Bladder microvascular endothelial cell (primary cell): Measurements from ENCODE around the gene USP9Y. TPM values are rescaled to one million over a fixed set of nuclear protein-coding genes. Genes with fewer than 3 reads are reported as not detected.

Source experiments
- total RNA-seq: library from RNA; depleted of rRNA; stranded (reverse); fragments of >200 nt; gene quantifications from 2 replicates; pipeline ENCODE4 v1.2.3, GENCODE V29; 2014

The USP9Y gene, protein sequence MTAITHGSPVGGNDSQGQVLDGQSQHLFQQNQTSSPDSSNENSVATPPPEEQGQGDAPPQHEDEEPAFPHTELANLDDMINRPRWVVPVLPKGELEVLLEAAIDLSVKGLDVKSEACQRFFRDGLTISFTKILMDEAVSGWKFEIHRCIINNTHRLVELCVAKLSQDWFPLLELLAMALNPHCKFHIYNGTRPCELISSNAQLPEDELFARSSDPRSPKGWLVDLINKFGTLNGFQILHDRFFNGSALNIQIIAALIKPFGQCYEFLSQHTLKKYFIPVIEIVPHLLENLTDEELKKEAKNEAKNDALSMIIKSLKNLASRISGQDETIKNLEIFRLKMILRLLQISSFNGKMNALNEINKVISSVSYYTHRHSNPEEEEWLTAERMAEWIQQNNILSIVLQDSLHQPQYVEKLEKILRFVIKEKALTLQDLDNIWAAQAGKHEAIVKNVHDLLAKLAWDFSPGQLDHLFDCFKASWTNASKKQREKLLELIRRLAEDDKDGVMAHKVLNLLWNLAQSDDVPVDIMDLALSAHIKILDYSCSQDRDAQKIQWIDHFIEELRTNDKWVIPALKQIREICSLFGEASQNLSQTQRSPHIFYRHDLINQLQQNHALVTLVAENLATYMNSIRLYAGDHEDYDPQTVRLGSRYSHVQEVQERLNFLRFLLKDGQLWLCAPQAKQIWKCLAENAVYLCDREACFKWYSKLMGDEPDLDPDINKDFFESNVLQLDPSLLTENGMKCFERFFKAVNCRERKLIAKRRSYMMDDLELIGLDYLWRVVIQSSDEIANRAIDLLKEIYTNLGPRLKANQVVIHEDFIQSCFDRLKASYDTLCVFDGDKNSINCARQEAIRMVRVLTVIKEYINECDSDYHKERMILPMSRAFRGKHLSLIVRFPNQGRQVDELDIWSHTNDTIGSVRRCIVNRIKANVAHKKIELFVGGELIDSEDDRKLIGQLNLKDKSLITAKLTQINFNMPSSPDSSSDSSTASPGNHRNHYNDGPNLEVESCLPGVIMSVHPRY (N-terminal part only)
- 6.8 and 24.0 TPM in 2 replicates for total RNA-seq

DNA sequence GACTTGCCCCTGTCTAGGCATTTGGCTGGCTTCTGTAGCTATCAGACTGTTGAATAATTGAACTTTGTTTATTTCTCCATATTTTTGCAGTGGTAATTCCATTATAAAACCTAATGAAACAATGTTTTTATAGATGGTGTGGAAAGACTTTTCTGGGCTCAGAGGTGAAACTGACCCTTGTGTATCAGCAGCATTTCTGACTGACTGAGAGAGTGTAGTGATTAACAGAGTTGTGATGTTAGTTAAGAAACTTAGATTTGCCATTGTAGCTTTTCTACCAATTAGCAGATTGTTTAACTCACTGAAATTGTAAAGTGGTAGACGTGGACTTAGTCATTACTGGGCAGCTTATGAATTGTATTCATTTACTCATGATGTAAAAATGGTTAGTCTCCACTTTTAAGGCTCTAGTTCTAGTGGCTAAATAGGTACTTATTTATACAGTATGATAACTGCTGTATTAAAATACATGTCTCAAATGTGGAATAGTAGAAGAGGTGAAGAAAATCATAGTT is at the start of gene USP9Y:
TSS of gene USP9Y (plus strand) at position 51 of the 515 bp plus-strand sequence. CDS start 8,217 bp downstream, outside the sequence.

DNA sequence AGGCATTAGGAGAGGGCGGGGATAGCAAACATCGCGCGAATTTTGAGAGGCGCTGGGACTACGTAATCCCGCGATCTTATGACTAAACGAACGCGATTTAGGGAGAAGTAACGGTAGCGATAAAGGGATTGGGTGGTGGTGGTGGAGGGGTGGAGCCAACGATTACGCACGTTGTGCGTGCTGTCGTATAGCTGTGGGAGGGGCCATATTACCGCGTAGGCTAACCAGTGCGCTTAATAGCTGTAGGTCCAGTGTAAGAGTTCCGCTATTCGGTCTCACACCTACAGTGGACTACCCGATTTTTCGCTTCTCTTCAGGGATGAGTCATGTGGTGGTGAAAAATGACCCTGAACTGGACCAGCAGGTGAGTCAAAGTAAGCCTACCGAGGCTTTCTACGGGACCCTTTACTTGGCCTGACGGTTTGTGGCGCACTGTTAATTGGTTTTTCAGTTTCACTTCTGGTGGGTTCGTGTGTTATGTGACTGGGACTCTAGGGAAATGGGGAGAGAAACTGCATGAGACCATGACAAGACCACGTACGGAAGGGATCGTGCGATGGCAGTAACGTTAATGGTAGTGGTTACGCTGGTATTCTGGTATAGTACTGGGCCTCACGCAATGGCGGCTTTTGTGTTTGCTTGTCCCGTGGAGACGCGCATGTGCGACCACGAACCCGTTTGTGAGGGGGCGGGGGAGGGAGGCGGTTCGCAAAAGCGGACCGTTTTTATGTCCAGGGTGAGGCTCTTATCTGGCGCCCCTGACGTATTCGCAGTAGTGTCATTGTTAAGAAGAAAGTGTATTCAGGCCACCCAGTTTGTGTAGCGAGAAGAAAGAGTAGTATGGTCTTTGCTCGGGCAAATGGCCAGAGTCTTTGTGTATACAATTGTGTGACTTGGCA is 203.8 kb downstream of the USP9Y start, which contains the start of gene DDX3Y:
TSS of gene DDX3Y (plus strand) at position 251 of the 899 bp plus-strand sequence. CDS start at position 320, 69 bp downstream.

Other genes with a start within 250 kb of the USP9Y start
- gene DDX3Y, start 203.6 kb downstream of the USP9Y start, total RNA-seq = 34.6 and 114 TPM in 2 replicates